Glomerular visceral epithelial cell (primary cell): Measurements from ENCODE around the gene RPS6KA1.
"Not testable (repeated sequence)": the region's sequence is repeated elsewhere in the genome, so short reads cannot be mapped to it uniquely, and the experiment has no call there.

Experiments used
- DNase-seq: peaks from one replicate; pipeline ENCODE4 v3.0.0-alpha.2; 2016; ENCODE audit errors: extremely low spot score

RPS6KA1 gene

DNA sequence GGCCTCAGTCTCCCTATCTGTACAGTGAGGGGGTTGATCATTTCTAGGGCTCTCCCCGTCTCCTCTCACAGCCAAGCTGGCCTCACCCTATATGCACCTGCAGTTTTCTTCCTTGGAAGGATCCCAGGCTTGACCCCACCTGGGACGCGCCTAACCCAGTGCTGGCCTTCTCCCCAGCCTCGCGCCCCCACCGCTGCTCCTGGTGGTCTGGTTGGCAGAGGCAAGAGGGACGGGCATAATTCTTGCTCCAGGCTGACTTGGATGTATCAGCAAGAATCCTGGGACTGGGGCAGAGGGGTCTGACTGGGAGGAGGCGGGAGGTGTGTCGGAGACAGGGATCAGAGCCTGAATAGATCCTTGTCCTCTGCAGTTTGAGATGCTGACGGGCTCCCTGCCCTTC lies 25.2 kb downstream of the RPS6KA1 start:
- DNase-seq: no peak

- DNase-seq: no peak
These were observed 26.0 kb downstream of the RPS6KA1 start for GRCh38 chr1:26555550-26555981.

DNA sequence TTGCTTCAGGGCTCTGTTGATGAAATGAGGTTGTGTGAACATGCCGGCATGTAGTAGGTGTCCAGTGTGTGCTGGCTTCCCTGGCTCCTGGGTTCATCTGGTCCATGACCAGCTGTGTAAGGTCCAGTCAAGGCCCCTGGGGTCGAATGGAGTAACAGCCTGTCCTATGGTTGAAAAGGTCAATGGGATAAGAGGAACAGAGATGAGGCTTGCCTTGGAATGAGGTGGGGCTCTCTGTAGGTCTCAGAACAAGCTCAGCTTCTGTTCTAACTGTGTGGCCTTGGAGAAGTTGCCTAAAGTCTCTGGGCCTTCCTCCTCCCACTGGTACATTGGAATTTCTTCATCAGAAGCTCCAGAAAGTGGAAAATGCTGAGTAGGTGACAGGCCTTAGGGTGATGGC lies 26.6 kb downstream of the RPS6KA1 start:
- no peak for DNase-seq

GRCh38 chr1:26557008-26557407 lies 27.4 kb downstream of the RPS6KA1 start:
- no peak for DNase-seq

GRCh38 chr1:26558685-26559048 lies 29.1 kb downstream of the RPS6KA1 start:
- no peak for DNase-seq

DNA sequence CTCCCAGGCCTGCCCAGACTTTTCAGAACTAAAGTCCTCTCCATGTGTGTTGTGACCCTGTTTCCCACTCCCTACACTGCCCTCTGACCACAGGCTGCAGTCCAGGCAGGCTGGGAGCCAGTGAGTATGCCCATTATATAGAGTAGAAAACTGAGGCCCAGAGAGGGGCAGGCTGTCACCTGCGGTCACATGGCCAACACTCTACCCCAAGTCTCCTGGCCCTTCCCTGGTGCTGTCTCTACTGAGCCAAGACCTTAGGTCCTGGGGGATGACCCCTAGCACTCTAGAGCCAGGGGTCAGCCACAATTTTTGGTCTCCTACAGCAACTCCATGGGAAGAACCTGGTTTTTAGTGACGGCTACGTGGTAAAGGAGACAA lies 30.8 kb downstream of the RPS6KA1 start:
- DNase-seq: no peak

GRCh38 chr1:26570287-26570686 lies 40.7 kb downstream of the RPS6KA1 start:
- peak; percentile 16 for DNase-seq

- DNase-seq: no peak
These were observed 41.8 kb downstream of the RPS6KA1 start for GRCh38 chr1:26571381-26571780.

GRCh38 chr1:26574018-26574417 lies 44.5 kb downstream of the RPS6KA1 start:
- no peak for DNase-seq

DNA sequence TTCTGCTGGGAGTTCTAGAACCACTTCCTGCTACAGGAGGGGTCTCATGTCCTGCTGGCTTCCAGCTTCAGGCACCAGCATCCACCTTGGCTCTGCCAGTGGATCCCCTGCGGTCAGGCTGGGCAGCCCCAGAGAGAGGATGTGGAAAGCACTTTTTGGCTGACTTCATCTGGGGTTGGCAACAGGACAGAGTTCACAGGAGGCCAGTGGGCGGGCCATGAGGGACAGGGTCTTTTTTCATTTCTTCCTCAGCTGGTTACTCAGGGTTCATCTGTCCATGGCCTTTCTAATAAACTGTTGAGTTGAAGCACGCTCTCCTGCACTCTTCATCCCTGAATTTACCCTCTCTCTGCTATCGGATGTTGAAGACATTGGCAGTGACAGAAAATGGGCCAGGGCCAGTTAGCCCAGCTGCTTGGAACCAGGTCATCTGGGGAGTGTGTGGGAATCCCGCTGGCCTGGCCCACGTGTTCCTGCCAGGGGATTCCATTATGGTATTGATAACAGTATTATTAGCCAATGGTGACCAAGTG lies 45.2 kb downstream of the RPS6KA1 start:
- DNase-seq: peak; percentile 63

DNA sequence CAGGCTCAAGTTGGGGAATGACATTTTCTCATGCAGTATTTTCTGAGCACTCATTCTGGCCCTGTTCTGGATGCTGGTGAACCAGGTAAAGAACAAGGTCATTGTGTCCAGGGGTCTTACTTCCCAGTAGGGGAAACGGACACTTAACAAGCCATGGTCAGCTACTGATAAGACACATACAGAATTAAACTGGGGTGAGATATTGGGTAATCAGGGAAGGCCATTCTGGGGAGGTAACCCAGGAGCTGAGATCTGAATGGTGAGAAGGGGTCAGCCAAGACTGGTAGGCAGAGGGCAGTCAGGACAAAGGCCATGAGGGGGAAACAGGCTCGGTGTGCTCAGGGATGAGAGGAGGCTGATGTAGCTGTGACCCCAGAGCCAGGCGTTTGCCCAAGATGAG lies 45.8 kb downstream of the RPS6KA1 start:
- DNase-seq: no peak

DNA sequence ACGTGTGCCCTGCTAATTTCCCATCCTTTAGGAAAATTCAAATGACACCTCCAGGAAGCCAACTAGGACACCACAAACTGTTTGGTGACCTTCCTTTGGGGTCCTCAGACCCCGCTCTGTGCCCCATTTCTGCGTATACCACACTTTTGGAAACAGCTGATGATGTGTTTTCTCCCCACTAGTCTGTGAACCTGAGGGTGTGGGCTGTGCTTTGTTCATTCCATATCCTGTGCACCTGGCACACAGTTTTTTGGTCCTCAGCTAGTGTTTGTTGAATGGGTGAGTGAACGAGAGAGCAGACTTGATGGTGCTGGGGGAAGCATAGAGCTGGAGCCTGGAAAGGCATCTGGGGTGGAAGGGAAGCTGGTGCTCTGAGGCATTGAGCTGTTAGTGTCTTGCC lies 48.6 kb downstream of the RPS6KA1 start:
- DNase-seq: no peak

DNA sequence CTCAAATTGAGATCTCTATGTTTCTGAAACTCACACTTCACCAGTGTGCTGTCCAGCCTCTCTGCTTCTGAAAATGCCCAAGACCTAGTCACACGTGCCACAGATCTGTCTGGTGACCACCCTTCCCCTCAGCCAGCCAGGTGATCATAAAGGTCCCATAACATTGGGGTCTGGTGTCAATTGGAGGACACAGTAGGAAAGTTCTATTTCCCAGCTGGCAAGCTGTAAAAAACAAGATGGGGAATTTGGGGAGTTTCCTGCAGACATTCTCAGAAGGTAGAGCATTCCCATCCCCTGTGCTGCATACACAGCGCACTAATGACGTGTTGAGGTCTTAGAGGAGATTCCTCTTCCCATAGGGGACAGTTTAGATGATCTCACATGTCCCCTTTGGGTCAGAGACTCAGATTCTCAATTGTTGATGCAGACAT lies 50.1 kb downstream of the RPS6KA1 start:
- no peak for DNase-seq

- DNase-seq: no peak
These were observed 50.6 kb downstream of the RPS6KA1 start for GRCh38 chr1:26580116-26580515.

- no peak for DNase-seq
These were observed 51.7 kb downstream of the RPS6KA1 start for GRCh38 chr1:26581287-26581651.

DNA sequence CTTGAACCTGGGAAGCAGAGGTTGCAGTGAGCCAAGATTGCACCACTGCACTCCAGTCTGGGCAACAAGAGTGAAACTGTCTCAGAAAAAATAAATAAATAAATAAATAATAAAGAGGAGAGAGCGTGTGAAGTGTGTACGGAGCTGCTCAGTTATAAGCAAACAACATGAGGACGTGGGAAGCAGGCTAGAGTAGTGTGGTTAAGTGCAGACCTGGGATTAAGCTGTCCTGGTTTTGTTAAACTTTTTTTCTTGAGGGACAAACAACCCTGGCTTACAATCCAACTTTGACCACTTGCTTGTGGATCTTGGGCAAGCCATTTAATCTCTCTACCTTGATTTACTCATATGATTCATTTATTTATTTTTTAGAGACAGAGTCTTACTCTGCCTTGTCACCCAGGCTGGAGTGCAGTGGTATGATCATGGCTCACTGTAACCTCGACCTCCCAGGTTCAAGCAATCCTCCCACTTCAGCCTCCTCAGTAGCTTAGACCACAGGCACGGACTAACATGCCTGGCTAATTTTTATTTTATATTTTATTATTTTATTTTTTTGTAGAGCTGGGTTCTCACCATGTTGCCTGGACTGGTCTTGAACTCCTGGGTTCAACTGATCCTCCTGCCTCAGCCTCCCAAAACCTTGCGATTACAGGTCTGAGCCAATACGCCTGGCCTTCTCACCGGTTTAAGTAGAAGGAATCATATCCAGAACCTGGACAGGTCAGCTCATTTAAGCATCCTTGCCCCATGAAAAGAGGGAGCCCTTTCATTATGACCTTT lies 52.7 kb downstream of the RPS6KA1 start:
- DNase-seq: no peak

- DNase-seq: peak; percentile 92
These were observed 53.4 kb downstream of the RPS6KA1 start for GRCh38 chr1:26582836-26583460.

DNA sequence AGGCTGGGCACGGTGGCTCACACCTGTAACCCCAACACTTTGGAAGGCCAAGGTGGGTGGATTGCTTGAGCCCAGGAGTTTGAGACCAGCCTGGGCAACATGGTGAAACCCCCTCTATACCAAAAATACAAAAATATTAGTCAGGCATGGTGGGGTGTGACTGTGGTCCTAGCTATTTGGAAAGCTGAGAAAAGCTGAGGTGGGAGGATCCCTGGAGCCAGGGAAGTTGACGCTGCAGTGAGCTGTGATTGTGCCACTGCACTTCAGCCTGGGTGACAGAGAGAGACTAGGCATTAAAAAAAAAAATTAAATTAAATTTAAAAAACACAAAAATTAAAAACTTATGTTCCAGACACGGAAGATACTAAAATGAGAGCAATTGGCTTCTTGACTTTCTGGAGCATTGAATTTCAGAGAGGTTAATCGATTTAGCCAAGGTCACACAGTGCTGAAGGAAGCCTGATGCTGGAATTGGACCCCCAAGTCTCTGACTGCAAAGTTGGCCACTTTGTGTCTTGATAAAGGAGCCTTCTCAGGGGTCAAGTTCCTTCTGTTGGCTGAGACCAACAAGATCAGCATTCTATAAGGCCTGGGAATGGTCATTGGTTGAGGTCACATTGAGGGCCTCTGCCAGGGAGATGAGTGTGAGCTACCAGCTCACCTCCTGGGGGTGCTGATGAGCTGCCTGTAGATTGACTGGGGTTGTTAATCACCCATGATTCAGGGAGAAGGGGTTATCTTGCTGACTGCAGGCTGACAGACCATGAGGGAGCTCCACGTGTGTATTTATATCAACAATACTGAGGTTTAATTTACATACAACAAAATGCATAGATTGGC lies 54.3 kb downstream of the RPS6KA1 start:
- DNase-seq: no peak

- DNase-seq: not testable (repeated sequence)
These were observed 55.0 kb downstream of the RPS6KA1 start for GRCh38 chr1:26584588-26584987.

DNA sequence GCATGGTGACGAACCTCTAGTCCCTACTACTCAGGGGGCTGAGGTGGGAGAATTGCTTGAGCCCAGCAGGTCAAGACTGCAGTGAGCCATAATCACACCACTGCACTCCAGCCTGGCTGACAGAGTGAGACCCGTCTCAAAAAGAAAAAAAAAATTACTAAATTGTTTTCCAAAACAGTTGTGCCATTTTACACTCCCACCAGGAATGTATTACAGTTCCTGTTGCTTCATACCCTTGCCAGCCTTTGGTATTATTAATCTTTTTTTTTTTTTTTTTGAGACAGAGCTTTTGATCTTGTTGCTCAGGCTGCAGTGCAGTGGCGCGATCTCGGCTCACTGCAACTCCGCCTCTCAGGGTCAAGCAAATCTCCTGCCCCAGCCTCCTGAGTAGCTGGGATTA lies 55.9 kb downstream of the RPS6KA1 start:
- DNase-seq: no peak

- no peak for DNase-seq
These were observed 63.8 kb downstream of the RPS6KA1 start for GRCh38 chr1:26593385-26593784.

GRCh38 chr1:26594593-26594992 lies 65.0 kb downstream of the RPS6KA1 start:
- DNase-seq: not testable (repeated sequence)
